Hepatocyte (in vitro differentiated cells): Measurements from ENCODE around the gene CMIP. TPM values are rescaled to one million over a fixed set of nuclear protein-coding genes. Genes with fewer than 3 reads are reported as not detected.
A peak's percentile ranks its signal among the peaks of the same experiment; 100 is the strongest.

Experiments used
- DNase-seq: peaks from one replicate; pipeline ENCODE4 v3.0.0-alpha.2; 2016; ENCODE audit warnings: low spot score
- H2AFZ ChIP-seq: fragments of 200-600 bp; sonication (generic); 2 replicates; pipeline ENCODE4 v1.6.0; 2016; ENCODE audit warnings: antibody characterized with exemption, mild to moderate bottlenecking
- H3K27ac ChIP-seq: fragments of 200-600 bp; sonication (generic); 2 replicates; pipeline ENCODE4 v1.5.1; 2016; ENCODE audit warnings: mild to moderate bottlenecking
- H3K27me3 ChIP-seq: fragments of 200-600 bp; sonication (generic); 2 replicates; pipeline ENCODE4 v1.6.1; 2016
- H3K36me3 ChIP-seq: fragments of 200-600 bp; sonication (generic); replicated peaks from 2 replicates; pipeline ENCODE4 v1.5.1; 2016; ENCODE audit warnings: low read depth; ENCODE audit not compliant: insufficient read depth
- H3K4me1 ChIP-seq: fragments of 200-600 bp; sonication (generic); 2 replicates; pipeline ENCODE4 v1.5.1; 2016; ENCODE audit warnings: mild to moderate bottlenecking, moderate library complexity; ENCODE audit not compliant: insufficient read depth
- H3K4me2 ChIP-seq: fragments of 200-600 bp; sonication (generic); 2 replicates; pipeline ENCODE4 v1.6.0; 2016
- H3K4me3 ChIP-seq: fragments of 200-600 bp; sonication (generic); 2 replicates; pipeline ENCODE4 v1.5.1; 2016; ENCODE audit warnings: mild to moderate bottlenecking
- H3K79me2 ChIP-seq: fragments of 200-600 bp; sonication (generic); 2 replicates; pipeline ENCODE4 v1.6.0; 2017; ENCODE audit warnings: mild to moderate bottlenecking
- H3K9me2 ChIP-seq: fragments of 200-600 bp; sonication (generic); replicated peaks from 2 replicates; pipeline ENCODE4 v1.6.0; 2017; ENCODE audit warnings: mild to moderate bottlenecking; ENCODE audit not compliant: insufficient read depth
- H3K9me3 ChIP-seq: fragments of 200-600 bp; sonication (generic); 2 replicates; pipeline ENCODE4 v1.5.1; 2016; ENCODE audit warnings: low read depth, mild to moderate bottlenecking
- H4K20me1 ChIP-seq: fragments of 200-600 bp; sonication (generic); 2 replicates; pipeline ENCODE4 v1.6.0; 2016; ENCODE audit warnings: mild to moderate bottlenecking; ENCODE audit not compliant: insufficient read depth, poor library complexity, severe bottlenecking
- CTCF ChIP-seq: fragments of 200-600 bp; sonication (generic); IDR thresholded peaks from 2 replicates; pipeline ENCODE4 v1.5.1; 2016; ENCODE audit warnings: antibody characterized with exemption, mild to moderate bottlenecking; ENCODE audit not compliant: poor library complexity
- EZH2 ChIP-seq: fragments of 200-600 bp; sonication (generic); IDR thresholded peaks from 2 replicates; pipeline ENCODE4 v1.6.1; 2016; ENCODE audit warnings: antibody characterized with exemption, mild to moderate bottlenecking, borderline replicate concordance
- EZH2phosphoT487 ChIP-seq: fragments of 200-600 bp; sonication (generic); IDR thresholded peaks from one replicate; pipeline ENCODE4 v1.6.1; 2018; ENCODE audit warnings: antibody characterized with exemption, mild to moderate bottlenecking, low read depth, moderate library complexity; ENCODE audit not compliant: unreplicated experiment, severe bottlenecking
- WGBS: methylation state at CpG from one replicate; pipeline ENCODE4 v1.1.6; 2016; ENCODE audit warnings: low lambda C conversion rate; ENCODE audit errors: missing lambda C conversion rate; 5-methylcytosine and 5-hydroxymethylcytosine counted together
- polyA plus RNA-seq: library from polyadenylated mRNA; unstranded; fragments of >200 nt; fragmentation: Nextera tagmentation; extraction: Ambion mirVana; gene quantifications from 2 replicates; pipeline ENCODE4 v1.2.1, GENCODE V29; 2016
- total RNA-seq: library from RNA; depleted of rRNA; stranded (reverse); fragments of >200 nt; gene quantifications from 2 replicates; pipeline ENCODE4 v1.2.3, GENCODE V29; 2014

CMIP gene
- total and polyA plus RNA-seq, 2 experiments from 2014 or later, result 5.8 to 17.8 TPM

GRCh38 chr16:81701296-81701970, 256.8 kb downstream of the CMIP start:
- H3K4me3 ChIP-seq, result no peak overlapping the region
- TF ChIP-seq EZH2 (no peak), CTCF (no peak), EZH2phosphoT487 (no peak)
- H3K9me3 ChIP-seq, result no peaks in the 10 kb centered on the region
- H3K27ac ChIP-seq, result no peak overlapping the region
- H3K27me3 ChIP-seq, result no peaks in the 10 kb centered on the region
- no peak for DNase-seq
- H2AFZ ChIP-seq, result no peak overlapping the region
- 95% methylated on average over 20 of the region's 20 CpGs for WGBS
- no peaks in the 10 kb centered on the region for H3K36me3 ChIP-seq
- H3K9me2 ChIP-seq, result no peaks in the 10 kb centered on the region
- no peaks in the 10 kb centered on the region for H4K20me1 ChIP-seq
- no peaks in the 10 kb centered on the region for H3K4me1 ChIP-seq
- H3K4me2 ChIP-seq, result no peak overlapping the region
- no peaks in the 10 kb centered on the region for H3K79me2 ChIP-seq

- Histone ChIP-seq H3K4me2 (no peak overlapping the region), H3K36me3 (no peaks in the 10 kb centered on the region), H3K4me3 (no peak overlapping the region), H3K27me3 (no peaks in the 10 kb centered on the region), H2AFZ (no peak overlapping the region), H3K27ac (no peak overlapping the region), H3K9me2 (no peaks in the 10 kb centered on the region), H3K9me3 (no peaks in the 10 kb centered on the region), H3K79me2 (no peaks in the 10 kb centered on the region), H3K4me1 (no peaks in the 10 kb centered on the region), H4K20me1 (no peaks in the 10 kb centered on the region)
- no peak for DNase-seq
- 100% methylated on average over 5 of the region's 5 CpGs for whole genome bisulfite sequencing
- TF ChIP-seq CTCF, result no peak
- no peak for TF ChIP-seq EZH2
- no peak for TF ChIP-seq EZH2phosphoT487
Measured at GRCh38 chr16:81702506-81702905, 257.9 kb downstream of the CMIP start.

GRCh38 chr16:81703177-81704155, 258.9 kb downstream of the CMIP start:
- Histone ChIP-seq H4K20me1 (no peaks in the 10 kb centered on the region), H3K79me2 (no peaks in the 10 kb centered on the region), H3K4me3 (no peak overlapping the region), H3K9me3 (no peaks in the 10 kb centered on the region), H3K36me3 (no peaks in the 10 kb centered on the region), H3K27me3 (no peaks in the 10 kb centered on the region), H2AFZ (no peak overlapping the region), H3K4me2 (no peak overlapping the region), H3K4me1 (no peaks in the 10 kb centered on the region), H3K27ac (no peak overlapping the region), H3K9me2 (no peaks in the 10 kb centered on the region)
- DNase-seq, result peak; percentile 63
- TF ChIP-seq CTCF (no peak), EZH2phosphoT487 (no peak), EZH2 (no peak)
- 83% methylated on average over 19 of the region's 27 CpGs for WGBS
